Stimulated activated CD4-positive, alpha-beta T cell treated with anti-CD3 and anti-CD28 coated beads, TNF-alpha, amount 100 ng/mL, for 1 hour (primary cell): ENCODE results near the gene PACSIN1.

Source experiments
- DNase-seq, 3 donors: peaks; one replicate each; pipeline ENCODE4 v3.0.0-alpha.2; 2020; ENCODE audit warnings: low read depth in 3 of 3, low spot score in 1 of 3

PACSIN1 gene

DNA sequence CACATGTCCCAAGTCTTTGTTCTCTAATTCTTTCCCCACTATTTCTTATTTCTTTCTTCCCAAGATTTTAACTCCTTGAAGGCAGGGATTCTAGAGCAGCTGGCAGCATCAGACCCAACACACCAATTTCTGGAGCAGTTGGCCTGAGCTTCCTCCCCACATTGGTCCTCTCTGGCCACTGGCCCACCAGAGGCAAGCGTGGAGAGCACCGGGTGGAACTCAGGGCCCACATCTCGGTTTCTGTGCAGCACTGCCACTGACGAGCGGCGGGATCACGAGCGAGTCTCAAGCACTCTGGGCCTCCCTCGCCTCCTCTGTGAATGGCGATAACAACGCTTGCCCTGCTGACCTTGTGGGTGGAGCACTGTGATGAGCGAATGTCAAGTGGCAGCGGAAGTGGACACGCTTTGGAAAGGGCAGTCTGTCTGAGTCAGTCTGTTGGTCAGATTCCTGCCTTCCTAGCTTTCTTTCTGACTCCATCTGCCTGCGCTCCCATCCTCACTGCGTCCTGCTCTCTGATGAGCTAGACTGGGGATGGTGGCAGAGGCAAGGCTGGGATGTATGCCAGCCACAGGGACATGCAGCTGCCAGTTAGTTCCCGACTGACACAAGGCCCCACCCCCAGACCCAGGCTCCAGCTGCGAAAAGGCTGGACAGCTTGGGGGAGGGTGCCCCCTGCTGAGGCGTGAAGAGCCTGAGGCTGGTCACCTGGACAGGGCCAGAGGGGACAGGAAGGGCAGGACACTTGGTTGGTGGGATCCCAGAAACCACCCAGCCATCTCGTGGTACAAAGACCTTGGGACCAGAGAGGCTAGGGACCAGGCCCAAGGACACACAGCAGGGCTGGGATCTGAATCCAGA is 94.7 kb downstream of the PACSIN1 start:
- DNase-seq = no peak

DNA sequence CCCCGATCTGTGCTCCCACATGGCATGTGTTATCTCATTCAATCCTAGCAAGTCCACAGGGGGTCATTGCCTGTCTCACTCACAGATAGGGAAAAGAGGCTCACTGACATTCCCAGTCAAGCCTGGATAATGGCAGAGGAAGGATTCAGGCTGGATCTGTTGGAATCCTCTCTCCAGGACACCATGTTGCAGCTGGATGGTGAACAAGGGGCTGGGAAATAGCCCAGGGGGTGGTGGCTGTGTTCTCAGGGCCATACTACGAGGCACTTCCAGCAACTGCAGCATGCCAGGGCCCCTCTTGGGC is 95.3 kb downstream of the PACSIN1 start:
- DNase-seq = no peak

DNA sequence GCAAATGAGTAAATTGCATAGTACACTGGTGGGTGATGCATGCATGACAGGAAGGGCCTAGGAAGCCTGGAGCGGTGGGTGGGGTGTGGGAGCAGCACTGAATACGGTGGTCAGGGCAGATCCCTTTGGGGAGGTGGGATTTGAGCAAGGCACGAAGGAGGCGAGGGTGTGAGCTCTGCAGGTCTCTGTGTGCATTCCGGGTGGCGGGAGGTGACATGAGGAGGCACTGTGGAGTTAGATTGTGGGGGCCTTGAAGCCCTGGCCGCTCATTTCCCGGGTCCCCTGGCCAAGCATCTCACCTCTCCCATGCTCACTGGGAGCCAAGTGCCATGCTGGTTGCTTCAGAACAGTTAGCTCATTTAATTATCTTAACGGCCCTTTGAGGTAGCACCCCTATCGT is 96.5 kb downstream of the PACSIN1 start:
- no peak for DNase-seq

DNA sequence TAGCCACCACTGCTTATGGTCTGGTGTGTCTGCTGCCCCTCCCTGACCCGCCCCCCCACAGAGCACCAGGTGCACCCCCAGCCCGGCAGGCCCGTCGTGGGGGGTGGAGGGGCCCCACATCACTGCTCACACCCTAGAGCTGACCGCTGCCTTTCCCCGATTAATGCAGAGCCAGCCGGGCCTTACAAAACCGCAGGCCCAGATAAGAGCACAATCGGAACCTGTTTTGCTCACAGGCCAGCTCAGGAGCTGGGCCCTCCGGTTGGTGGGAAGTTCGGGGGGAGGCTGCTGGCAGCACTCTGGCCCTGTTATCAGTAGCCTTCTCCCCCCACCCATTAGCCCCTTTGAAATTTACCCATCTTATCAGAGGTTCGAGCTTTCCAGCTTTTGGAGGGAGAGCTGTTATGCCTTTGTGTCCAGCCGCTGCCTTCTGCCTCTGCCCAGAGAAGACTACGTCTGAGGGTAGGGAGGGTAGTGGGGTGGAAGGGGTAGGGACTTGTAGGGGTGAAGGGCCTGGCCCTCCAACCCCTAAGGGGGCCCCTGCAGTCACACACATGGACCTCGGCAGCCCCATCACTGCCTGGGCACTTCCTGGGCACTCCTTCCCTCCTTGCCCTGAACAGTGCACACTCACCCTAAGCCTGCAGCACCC is 97.1 kb downstream of the PACSIN1 start:
- no peak for DNase-seq

DNA sequence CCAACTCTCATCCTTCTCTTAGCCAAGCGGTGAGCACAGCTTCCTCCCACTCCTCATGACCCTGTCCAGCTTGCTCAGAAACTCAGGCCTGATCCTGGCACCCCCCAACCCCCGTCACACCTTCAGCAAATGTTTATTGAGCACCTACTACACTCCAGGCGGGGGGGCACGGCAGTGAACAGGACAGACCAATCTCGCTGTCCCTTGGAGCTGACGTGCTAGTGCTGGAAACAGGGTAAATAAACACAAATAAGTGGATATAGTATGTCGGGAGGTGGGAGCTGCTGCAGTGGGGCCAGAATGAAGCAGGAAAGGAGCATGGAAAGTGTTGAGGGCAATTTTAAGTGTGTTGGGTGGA is 97.6 kb downstream of the PACSIN1 start:
- no peak for DNase-seq

DNA sequence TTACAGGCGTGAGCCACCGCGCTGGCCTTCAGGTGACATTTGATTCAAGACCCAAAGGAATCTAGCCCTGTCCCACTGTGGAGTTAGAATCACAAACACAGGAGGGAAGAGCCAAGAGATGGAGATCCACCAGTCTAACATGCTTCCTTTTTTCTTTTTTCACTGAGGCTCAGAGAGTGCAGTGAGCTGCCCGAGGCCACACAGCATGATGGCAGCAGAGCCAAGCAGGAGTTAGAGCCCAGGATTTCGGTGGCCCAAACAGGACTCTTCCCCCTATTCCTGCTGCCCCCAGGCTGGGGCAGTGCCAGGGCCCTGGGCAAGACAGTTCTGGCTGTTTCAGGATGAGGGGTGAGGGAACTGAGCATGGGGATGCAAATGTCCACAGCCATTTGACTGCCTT is 98.3 kb downstream of the PACSIN1 start:
- DNase-seq = no peak

DNA sequence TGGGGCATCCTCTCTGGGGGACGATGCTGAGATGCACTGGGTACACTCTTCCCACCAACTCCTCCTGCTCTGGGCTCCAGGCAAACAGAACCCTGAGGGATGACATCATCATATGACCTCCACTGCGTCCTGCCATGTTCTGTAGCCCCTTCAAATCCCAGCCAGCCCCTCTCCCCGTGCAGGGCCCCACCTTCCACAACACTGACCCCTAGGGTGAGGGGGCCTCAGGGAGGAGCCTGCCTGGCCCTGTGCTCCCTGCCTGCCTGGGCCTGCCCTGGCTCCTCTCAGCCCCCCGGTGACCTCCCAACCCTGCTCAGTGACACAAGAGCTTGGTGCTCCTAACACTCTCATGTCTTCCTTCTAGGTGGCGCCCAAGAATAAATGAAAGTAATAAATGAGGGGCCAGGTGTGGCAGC is 99.9 kb downstream of the PACSIN1 start:
- DNase-seq = no peak

DNA sequence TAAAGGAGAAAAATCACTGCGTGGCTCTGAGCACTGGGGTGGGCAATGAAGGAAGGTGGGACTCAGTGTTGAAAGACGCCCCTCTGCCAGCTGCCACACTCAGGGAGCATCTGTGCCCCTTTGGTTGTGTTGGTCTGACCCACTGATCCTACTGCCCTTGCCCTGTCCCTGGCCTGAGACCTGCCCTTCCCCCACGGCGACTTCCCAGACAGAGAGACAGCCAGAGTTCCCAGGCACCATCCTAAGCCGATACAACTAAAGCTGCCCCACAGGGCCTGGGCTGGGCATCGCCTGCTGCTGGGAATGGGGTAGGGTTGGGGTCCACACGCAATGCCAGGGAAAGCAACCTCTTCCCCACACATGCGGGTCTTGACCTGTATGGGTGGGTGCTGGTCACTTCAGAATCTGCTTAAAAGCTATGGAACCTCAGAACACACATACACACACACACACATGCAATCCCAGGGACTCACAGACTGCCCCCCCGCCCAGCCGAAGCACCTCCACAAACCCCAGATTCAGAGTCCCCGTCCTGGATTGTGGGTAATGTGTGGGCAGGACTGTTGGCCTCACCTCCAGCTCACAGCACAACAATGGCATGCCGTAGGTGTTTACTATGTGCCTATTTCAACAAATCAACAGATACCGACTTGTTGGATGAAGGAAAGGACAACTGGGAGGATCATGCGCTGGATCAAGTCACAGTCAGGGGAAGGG is 101.1 kb downstream of the PACSIN1 start:
- DNase-seq = no peak

DNA sequence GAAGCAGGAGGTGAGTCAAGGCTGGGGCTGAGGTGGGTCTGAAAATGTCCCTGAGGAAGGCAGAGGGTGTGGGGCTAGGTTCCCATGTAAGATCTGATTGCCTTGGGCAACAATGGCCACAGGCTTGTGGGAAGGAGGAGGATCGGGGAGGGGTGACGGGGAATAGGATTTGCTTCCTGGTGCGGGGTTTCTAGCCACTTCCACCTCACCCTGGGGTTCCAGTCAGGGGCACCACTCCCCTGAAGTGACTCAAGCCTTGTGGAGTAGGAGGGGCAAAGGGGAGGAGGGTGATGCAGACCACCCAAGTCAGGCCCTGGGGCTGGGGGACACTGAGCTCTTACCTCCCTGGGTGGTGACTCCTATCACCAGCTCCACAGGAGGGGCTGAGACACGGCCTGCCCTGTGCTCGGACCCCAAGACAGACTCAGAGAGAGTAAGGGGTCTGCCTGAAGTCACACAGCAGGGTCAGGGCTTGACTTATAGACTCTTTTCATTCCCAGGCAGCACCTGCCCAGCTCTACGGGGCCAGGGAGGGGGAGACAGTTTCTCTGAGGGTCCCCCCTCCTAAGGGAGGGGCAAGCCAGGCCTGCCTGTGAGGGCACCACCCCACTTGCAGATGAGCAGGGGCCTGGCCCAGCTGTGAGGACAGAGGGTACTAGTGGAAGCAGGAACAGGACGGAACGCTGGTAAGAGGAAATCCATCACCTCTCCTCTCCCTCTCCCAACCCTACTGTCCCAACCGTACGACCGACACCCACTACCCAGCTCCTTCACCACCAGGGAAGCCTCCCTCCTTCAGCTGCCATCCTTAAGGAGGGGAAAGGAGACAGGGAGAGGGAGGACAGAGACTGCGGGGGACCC is 102.7 kb downstream of the PACSIN1 start:
- DNase-seq = no peak

DNA sequence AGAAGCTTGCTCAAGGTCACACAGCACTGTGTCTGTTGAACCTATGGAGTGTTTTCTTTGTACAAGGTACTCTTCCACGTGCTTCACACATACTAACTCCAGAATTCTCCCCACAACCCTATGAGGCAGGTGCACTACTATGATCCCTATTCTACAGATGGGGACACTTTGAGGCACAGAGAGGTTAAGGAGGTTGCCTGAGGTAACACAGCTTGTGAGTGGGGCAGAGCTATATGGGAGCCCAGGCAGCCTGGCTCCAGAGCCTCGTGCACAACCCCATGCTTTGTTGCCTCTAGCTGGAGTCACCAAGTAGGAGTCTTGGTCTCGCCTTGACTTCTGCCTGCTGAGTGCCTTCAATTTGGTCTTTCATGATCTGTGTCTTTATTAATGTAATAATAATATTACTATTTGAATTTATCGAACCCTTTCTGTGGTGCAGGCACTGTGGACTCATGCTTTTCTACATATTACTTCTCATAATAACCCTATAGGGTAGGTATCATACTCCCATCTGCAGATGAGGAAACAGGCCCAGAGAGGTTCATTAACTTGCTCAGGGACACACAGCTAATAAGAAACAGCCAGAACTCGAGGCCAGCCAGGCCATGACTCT is 103.6 kb downstream of the PACSIN1 start:
- no peak for DNase-seq

DNA sequence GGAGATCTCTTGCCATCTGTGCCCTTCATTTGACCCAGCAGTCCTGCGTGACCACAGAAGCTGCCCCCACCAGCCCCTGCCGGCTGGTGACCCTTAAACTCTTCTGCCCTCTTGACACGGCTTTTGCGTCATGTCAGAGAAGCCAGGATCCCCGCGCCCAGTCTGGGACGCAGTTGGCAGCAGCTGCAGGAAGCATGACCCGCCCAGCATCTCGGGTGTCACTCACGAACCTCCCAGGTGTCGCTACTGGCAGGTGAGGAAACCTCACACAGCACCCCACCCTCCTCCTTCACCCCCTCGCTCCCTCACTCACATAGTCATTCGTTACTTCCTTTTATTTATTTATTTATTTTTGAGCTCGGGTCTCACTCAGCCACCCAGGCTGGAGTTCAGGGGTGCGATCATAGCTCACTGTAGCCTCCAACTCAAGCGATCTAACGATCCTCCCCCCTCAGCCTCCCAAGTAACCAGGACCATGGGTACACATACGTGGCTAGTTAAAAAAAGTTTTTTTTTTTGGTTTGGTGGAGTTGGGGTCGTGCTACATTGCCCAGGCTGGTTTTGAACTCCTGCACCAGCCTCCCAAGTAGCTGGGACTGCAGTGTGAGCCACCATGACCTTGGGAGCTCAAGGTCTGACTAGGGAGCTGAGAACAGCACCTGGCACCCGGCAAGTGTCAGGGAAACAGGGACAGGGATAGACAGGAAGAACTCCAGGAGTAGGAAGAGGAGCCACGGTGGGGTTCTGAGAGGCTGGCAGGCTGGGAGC is 104.4 kb downstream of the PACSIN1 start:
- no peak for DNase-seq

DNA sequence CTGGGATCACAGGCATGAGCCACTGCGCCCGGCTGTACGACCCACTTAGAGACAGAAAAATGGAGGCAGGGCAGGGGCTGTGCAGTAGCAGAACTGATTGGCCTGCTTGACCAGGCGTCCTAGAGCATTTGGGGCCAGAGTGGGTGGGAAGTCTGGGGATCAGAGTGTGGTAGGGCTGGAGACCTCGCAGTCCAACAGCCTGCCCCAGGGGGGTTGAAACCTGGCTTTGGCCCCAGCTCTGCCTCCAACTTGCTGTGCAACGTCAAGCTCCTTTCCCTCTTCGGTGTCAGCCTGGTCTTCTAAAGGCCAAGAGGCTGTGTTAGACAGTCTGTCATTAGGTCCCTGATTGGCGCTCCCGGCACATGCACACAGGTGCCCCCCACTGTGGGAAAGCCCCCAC is 105.5 kb downstream of the PACSIN1 start:
- DNase-seq = no peak

DNA sequence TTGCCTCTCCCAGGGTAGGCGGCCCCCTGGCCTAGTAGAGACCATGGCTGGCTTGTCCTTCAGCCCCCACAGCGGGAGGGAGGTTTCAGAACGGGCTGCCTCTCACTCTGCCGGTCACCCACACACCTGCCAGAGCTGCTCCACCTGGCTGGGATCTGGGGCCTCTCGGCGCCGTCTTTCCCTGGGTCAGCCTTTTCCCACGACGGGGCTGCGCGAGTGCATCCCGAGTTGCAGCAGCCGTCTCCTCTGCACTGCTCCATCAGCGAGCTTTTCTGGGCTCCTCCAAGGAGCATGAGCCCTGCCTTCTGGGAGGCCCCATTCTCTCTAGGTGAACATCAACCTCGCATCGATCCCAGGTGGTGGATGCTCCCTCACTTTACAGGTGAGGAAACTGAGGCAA is 106.1 kb downstream of the PACSIN1 start:
- DNase-seq = no peak

DNA sequence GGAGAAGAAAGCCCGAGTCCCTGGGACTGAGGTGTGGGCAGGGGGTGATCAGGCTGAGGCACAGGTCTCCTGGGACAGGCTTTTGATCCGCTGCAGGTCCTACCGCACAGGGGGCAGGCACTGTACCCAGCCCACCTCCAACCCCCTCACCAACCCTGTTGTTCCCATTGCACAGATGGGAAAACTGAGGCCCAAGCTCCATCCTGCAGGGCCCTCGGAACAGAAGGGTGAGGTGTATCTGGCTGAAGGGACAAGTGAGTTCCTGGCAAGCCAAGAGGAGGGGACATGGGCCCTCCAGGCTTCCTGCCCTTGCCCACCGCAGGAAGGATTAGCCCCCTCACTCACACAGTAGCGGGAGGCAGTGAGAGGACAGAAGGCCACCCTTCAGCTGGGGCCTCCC is 106.7 kb downstream of the PACSIN1 start:
- no peak for DNase-seq

DNA sequence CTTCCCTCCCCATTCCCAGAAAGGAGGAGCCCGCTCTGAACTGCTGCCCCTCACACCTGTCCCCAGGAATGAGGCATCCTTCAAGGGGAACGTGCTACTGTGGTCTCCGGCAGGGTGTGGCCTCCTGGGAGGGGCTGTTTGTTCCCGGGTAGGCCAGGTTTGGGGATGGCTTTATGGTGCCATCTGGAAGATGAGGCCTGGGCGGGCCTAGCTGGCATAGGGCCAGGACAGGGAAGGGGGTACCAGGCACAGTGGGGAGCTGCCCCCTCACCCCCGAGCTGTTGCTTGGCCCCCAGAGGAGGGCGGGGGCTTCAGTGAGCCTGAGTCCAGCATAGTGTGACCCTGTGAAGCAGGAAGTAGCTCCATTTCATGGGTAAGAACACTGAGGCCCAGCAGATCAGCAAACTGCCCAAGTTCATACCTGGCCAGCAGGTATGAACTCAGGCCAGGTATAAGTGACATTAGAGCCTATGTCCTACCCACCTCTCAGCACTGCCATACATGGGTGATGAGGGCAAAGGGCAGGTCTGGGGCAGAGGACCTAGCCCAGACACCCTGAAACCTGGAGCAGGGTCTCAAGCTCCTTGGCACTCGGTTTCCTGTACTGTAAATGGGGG is 107.8 kb downstream of the PACSIN1 start:
- no peak for DNase-seq

DNA sequence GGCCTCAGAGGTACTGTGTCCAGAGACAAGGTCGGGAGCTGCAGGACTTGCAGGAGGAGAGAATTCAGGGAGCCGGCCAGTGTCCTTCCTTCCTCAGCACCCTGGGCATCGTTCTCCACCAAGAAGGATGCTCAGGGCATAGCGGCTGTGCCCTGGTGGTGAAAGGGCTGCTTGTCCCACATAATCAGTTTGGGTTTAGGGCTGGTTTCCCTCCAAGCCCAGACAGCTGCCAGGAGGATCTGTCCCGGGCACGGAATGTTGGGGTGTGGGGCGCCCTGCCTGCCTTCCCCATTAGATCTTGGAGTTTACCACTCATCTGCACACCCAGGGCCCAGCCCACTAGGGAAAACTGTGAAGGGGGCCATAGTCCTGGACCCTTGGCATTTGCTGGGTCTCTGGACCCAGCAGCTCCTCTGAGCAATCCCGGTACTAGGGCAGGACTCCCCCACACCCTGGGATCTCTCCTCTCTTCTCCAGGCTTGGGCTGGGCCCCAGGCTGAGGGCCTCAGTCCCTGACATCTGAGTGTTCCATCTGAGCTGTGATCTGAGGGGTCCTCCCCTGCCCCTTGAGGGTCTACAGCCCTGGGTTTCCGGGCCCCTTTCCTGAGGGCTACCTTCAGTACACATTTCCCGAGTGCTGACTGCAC is 108.9 kb downstream of the PACSIN1 start:
- no peak for DNase-seq

DNA sequence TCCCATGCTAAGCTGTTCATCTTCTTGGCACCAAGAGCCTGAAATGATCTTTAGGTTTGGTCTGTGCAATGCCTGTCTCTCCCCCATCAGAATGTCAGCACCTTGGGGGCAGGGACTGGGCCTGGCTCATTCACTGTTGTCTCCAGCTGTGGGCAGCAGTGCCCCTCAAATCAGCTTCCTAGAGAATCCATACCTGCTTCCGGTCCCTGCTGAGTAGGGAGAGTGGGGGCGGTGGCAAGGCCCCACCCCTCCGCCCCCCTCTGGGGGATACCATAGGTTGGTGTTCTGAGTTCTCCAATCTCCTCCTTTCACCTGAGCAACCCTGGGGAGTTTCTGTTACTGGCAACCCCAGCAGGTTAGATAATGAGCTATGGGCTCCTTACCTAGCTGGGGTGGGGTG is 109.5 kb downstream of the PACSIN1 start:
- DNase-seq = no peak

DNA sequence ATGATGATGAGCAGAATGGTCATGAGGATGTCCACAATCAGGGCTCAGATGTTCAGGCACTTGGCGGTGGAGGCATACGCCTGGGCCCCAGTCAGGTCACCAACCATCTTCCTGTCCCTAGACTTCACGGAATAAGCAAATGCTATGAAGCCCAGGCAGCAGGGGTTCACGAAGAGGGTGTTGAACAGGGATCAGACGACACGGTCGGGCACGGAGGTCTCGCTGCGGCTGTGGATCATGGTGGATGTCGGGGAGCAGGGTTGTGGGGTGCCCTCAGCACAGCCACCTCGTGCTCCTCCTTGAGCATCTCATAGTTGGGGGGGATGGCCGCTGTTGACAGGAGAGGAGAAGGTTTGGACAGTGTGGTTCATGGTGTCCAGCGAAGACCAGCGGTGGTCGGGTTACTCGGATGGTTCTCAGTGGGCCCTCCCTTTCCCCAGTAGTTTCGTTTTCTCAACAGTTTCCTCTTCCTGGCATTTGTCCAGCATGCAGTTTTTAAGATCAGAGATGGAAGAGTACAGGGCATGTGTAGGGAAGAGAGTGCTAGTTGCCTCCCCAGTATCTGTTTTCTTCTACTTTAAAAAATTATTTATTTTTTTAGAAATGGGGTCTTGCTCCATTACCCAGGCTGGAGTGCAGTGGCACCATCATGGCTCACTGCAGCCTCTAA is 110.5 kb downstream of the PACSIN1 start:
- DNase-seq = no peak
